ENCODE data around the gene SLC2A4RG.

Gene SLC2A4RG

DNA sequence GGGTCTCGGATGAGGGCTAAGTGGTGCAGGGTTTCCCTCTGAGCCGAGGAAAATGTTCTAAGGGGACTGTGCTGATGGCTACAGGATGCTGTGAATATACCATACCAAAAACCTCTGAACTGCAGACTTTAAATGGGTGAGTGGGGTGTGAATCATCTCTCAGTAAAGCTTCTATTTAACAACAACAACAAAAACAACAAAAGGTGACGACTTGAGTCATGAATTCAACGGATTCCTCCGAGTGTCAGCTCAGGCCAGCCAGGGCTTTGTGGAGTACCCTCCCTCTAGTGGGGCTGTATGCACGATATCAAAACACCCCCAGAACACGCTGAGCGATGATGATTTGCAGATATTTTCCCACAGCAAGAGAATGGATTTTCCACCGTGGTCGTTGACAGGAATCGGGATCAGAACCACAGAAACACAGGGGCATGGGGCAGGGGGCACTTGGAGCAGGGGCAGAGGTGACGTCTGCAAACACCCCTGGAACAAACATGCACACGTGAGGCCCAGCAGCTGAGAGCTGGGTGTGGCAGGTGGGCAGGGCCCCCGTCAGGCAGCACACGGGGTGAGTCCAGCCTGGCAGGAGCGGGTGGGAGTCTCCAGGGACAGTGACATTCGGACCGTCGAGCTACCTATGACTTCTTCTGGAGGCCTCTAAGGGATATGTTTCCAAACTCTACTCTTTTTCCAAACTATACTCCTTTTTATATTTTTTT lies 38.6 kb downstream of the SLC2A4RG start:
- DNase-seq (ENCODE audit: low read depth), result no peak

DNA sequence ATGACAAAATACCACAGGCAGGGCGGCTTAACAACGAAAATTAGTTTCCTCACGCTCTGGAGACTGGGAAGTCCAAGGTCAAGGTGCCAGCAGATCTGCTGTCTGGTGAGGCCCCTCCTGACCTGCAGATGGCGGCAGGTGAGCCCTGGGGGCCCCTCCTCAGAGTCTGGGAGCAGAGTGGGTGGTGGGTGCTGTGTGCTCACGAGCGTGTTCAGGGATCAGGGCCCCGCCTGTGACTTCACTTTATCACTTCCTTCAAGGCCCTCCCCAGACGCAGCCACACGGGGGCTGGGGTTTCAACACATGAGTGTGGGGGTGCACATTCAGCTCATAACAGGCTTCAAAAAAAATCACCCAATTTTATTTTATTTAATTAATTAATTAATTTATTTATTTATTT lies 39.3 kb downstream of the SLC2A4RG start:
- DNase-seq (ENCODE audit: low read depth), result no peak

DNA sequence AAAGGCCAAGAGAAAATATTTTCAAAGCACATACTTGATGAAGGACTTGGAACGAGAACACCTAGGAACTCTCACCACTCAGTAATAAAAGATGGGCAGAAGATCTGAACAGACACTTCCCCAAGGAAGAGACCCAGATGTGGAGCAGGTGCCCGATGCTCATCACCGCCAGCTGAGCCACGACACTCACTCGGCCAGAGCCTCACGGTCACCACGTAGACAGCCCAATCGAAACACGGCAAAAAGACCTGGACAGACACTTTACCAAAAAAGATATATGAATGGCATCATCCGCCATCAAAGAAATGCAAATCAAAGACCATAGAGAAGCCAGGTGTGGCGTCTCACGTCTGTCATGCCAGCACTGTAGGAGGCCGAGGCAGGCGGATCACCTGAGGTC lies 41.6 kb downstream of the SLC2A4RG start:
- no peak for DNase-seq (ENCODE audit: low read depth)

DNA sequence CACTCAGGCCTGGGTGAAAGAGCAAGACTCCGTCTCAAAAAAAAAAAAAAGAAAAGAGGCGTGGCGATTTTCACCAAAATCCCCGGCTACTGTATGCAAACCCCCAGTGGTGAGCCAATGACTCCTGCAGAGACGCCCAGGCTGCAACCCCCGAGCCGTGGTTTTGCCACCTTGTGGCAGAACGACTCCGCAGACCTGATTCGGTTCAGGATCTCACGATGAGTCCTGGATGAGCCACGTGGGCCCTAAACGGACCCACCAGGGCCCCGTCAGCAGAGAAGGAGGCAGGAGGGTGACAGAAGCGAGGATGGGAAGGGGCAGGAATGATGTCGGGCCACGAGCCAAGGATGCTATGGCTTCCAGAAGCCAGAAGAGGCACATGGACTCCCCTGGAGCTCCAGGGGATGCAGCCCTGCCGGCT lies 42.5 kb downstream of the SLC2A4RG start:
- DNase-seq (ENCODE audit: low read depth), result peak; percentile 34

DNA sequence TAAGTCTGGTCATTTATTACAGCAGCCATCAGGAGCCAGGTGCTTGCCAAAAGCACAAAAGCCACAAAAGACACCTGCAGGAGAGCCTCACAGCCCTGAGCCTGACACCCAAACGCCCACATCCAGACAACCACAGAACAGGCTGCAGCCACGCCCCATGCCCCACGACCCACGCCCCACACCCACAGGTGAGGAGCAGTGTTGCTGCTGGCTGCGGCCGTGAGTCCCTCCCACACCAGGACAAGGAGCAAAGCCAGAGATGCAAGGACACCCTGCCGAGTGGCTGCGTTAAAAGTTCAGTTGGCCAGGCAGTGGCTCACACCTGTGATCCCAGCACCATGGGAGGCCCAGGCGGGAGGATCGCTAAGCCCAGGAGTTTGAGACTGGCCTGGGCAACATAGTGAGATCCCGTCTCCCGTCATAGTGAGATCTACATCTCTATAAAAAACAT lies 43.0 kb downstream of the SLC2A4RG start:
- no peak for DNase-seq (ENCODE audit: low read depth)

DNA sequence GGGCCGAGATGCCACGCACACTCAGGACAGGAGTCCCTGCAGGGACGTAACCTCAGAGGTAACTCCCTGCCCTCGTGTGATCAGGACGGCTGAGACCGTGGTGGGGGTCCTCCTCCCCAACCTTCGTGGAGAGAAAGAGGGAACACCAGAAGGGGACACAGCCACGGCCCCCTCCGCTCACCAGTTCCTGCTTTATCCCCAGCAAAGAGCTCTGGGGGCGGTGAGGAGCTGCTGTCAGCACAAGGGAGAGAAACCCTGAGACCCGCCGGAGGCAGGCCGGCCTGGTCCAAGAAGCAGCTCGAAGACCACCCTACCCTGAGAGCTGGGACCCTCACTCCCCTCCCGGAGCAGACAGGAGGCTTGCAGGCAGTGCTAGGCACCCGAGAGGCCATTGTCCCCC lies 44.4 kb downstream of the SLC2A4RG start:
- DNase-seq (ENCODE audit: low read depth), result no peak

DNA sequence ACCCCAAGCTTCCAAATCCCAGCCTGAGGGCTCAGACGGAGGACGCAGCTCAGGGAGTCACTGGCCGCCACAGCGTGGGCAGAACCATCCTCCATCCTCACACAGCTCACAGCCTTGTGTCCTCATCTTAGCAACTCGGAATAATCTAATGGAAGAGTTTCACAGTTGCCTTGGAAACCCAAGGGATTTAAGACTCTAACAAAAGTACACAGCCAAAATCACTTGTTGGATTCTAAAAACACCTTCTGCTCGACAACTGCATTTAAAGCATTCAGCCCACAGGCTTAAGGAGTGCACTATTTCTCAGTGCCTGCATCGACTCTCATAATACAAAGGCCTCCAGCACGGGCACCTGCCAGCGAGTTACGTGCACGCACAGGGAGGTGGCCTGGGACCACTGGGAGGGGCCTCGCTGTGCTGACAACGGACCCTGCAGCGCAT lies 46.1 kb downstream of the SLC2A4RG start:
- no peak for DNase-seq (ENCODE audit: low read depth)

DNA sequence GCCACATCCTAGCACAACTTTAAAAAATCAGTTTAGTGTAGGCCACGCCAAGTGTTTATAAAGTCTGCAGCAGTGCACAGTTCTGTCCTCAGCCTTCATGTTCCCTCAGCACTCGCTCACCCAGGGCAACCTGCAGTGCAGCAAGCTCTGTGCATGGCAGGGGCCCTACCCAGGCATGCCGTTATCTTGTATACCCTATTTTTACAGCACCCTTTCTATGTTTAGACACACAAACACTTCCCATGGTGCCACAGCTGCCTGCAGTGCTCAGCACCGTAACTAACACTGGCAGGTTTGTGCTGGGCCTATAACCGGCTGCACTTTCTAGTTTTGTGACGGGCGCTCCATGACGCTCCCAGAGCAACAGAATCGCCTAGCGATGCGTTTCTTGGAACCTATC lies 47.7 kb downstream of the SLC2A4RG start:
- no peak for DNase-seq (ENCODE audit: low read depth)

DNA sequence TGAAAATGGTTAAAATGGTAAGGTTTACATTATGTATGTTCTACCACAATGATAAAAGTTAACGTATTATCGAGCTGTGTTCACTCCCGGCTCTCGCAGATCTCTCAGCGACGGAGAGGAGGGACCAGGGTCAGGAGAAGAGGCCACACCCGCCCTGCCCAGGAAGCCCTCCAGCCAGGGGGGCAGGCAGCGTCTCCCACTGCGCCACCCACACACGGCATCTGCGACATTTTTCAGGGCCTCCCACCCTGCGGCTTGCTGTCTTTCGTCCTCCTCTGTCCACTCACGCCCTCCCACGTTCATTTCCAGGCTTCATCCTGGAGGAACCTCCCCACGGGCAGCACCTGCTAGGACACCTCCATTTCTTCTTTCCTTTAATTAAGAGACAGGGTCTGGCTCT lies 48.2 kb downstream of the SLC2A4RG start:
- DNase-seq (ENCODE audit: low read depth), result no peak

DNA sequence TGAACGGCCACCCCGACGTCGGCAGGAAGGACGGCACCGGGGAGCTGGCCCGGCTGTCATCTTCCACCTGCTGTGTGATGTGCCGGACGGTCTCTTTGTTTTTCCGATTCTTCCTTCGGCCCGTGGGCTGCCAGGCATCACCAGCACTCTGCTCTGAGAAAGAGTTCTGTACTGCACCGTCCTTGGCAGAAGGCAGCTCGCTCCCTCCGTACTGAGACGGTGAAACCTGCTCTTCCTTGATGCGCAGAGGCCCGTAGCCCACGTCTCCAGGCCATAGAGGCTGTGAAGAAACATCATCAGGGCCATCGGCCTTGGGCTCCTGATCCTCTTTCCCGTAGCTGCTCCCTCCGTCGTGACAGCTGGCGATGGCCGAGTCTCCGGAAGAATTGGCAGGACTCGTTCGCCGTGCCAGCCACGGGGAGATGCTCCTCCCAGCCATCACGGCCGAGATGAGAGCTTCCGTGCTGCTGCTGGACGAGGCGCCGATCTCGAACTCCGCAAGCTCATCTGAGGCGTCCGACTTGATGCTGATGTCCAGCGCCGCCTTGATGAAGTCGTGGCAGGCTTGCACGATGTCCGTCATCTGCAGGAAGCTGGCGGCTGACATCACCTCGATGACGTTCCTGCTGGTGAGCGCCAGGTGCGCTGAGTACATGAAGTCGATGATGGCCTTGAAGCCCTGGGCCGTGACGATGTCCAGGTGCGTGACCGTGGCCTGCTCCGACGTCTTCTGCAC lies 50.4 kb downstream of the SLC2A4RG start:
- no peak for DNase-seq (ENCODE audit: low read depth)

DNA sequence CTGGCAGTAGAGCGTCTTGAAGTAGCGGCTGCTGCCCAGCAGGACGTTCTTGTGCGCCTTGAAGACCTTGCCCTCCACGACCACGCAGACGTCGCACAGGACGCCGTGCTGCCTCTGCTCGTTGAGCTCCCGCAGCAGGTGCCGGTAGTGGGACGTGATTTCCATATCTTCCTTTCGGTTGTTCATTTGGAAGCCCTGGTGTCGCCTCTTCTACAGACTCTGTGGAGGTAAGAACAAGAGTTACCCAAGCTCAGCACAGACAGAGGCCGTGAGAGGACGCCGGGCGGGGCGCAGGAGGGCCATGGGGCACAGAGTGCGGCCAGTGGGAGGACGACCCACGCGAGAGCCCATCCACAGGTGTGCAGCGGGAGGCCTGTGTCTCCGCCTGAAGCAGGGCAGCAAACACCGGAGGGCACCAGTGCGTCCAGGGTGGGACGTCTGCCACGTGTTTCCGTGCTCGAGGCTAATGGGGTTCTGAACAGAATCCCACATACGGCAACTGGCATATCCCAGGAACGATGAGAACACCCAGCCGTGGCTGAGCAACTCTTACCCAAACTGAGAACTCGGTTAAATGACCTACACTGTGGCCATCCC lies 51.1 kb downstream of the SLC2A4RG start:
- no peak for DNase-seq (ENCODE audit: low read depth)

DNA sequence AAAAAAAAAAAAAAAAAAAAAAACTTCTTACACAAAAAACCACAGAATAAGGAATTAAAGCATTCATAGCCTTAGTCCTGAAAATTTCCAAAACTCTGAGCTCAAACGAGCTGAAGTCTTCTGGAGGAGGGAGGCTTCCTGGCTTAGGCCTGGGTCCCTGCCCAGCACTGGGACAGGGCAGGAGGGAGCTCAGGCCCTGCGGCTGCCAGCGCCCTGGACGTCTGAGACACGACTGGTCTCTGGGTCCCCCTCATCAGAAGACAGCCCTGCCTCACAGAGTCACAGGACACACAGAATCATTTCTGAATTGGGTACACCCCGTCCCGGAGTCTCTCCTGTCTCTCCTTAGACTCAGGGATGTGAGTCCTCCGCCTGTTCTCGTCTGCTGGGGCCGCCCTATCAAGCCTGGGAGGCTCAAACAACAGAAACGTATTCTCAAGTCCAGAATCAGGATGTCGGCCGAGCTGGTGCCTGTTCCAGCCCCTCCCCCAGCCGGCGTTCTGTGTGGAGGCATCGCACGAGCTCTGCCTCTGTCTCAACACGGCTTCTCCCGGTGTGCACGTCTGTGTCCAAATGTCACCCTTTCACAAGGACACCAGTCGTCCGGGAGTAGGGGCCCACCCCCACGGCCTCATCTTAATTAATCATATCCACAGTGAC lies 52.1 kb downstream of the SLC2A4RG start:
- no peak for DNase-seq (ENCODE audit: low read depth)

DNA sequence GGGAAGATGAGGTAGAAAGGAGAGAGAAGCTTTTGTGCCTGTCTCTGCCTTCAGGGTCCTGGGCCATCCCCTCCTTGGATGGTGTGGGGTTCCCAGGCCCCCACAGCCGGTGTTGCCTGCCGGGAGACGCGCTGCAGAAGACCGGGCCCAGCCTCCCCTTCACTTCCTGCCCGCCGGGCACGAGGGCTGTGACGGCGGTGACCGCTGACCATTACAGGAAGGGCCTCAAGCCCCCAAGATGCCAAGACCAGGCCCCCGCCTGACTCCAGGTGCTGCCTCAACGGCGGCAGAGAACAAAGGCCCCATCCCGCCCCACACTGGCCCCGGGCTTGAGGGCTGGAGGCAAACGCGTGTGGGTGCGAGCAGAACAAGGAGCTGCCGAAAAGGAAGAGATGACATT lies 53.3 kb downstream of the SLC2A4RG start:
- no peak for DNase-seq (ENCODE audit: low read depth)

All from activated gamma-delta T cell treated with anti-CD3 and anti-CD28 coated beads, Interleukin-2, amount 50 U/mL, for 16 hours (primary cell).